Measurements from ENCODE around the gene CAMP.

DNA sequence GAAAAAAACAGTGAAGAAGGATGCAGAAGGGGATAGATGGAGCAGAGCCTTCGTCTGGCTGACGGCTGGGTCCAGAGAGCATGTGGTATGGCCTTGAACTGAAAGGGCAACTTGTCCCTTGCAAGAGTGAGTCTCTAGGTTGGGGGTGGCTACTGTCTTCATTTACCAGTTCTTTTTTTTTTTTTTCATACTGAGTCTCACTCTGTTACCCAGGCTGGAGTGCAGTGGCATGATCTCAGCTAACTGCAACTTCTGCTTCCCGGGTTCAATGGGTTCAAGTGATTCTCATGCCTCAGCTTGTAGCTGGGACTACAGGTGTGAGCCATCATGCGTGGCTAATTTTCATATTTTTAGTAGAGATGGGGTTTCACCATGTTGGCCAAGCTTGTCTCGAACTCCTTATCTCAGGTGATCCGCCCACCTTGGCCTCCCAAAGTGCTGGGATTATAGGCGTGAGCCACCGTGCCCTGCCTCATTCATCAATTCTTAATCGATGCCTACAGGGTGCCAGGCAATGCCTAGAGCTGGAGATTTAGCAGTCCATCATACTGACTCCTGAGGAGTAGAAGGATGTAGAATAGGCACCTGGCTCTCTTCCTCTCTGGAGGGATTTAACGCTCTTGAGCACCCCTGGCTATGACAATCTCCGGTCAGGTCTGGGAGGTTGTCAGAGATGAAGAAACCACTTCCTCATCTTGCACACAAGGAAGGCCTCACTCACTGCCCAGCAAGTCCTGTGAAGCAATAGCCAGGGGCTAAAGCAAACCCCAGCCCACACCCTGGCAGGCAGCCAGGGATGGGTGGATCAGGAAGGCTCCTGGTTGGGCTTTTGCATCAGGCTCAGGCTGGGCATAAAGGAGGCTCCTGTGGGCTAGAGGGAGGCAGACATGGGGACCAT is at the start of gene CAMP:
- no peak for TF ChIP-seq POLR2A (IDR thresholded peaks at IDR 0.05)
- TF ChIP-seq, protein P1, sequence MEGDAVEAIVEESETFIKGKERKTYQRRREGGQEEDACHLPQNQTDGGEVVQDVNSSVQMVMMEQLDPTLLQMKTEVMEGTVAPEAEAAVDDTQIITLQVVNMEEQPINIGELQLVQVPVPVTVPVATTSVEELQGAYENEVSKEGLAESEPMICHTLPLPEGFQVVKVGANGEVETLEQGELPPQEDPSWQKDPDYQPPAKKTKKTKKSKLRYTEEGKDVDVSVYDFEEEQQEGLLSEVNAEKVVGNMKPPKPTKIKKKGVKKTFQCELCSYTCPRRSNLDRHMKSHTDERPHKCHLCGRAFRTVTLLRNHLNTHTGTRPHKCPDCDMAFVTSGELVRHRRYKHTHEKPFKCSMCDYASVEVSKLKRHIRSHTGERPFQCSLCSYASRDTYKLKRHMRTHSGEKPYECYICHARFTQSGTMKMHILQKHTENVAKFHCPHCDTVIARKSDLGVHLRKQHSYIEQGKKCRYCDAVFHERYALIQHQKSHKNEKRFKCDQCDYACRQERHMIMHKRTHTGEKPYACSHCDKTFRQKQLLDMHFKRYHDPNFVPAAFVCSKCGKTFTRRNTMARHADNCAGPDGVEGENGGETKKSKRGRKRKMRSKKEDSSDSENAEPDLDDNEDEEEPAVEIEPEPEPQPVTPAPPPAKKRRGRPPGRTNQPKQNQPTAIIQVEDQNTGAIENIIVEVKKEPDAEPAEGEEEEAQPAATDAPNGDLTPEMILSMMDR (IDR thresholded peaks at IDR 0.05), result no peak

Data from body of pancreas (tissue), 4 donors.